Measurements from ENCODE around the gene C2CD4C. TPM values are rescaled to one million over a fixed set of nuclear protein-coding genes. Genes with fewer than 3 reads are reported as not detected.

The C2CD4C gene, protein sequence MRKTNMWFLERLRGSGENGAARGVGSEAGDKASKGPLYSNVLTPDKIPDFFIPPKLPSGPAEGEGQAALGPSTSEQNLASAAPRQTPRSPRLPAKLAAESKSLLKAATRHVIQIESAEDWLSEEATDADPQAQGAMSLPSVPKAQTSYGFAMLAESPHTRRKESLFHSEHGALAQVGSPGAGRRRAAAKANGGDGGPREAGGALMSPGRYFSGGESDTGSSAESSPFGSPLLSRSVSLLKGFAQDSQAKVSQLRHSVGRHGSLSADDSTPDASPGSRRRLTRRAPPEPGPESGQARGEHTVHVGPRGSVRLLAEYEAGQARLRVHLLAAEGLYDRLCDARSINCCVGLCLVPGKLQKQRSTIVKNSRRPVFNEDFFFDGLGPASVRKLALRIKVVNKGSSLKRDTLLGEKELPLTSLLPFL
- total RNA-seq, result under 0.01 TPM in 2 replicates

DNA sequence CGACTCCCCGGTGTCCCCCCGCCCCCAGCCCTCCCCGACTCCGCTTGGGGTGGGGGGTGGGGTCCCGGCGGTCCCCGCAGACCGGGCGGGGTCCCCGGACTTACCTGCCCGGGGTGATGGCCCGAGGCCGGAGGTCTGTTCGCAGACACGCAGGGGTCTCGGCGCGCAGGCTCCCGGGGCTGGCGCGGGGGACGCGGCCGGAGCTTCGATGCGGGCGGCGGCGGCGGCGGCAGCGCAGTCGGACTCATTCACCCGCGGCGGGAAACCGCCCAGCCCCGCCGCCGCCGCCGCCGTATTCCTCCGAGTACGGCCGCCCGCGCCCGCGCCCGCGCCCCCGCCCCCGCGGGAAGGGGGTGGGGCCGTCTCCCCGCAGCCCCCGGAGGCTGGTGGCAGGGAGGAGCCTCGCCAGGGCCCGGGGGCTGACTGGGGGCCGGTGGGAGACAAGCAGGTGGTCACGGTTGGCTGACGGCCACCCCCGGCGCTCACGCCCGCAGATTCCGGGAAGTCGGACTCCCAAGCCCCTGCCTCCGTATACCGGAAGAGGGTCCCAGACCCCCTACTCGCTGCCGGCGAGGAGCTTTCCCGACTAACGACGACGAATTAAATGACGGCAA, at the start of gene C2CD4C:
C2CD4C (minus strand) TSS at position 246 of the 614 bp plus-strand sequence. CDS start 786 bp downstream, outside the sequence.

Small RNA genes within 50 kb of the gene (small RNA-seq; reads per million reads assigned to genes)
- gene RNA5SP462, result not detected

Other genes with a start within 250 kb of the C2CD4C start
- 19.7 and 43.2 TPM in 2 replicates for gene PLPP2, start 117.7 kb downstream of the C2CD4C start, total RNA-seq
- 13.3 and 16.5 TPM in 2 replicates for gene MIER2, start 64.4 kb downstream of the C2CD4C start, total RNA-seq
- not detected in 2 replicates for gene SHC2, start 51.9 kb upstream of the C2CD4C start, total RNA-seq
- 0.11 and 0.79 TPM in 2 replicates for gene MADCAM1, start 87.3 kb upstream of the C2CD4C start, total RNA-seq
- gene TPGS1, start 98.3 kb upstream of the C2CD4C start, total RNA-seq, result 50.3 and 77.6 TPM in 2 replicates
- 71.8 and 75.5 TPM in 2 replicates for gene CDC34, start 122.6 kb upstream of the C2CD4C start, total RNA-seq
- gene GZMM, start 134.9 kb upstream of the C2CD4C start, total RNA-seq, result not detected in 2 replicates
- 235 and 281 TPM in 2 replicates for gene BSG, start 163.4 kb upstream of the C2CD4C start, total RNA-seq
- 0.33 and 0.39 TPM in 2 replicates for gene HCN2, start 180.7 kb upstream of the C2CD4C start, total RNA-seq
- 20.0 and 23.4 TPM in 2 replicates for gene POLRMT, start 224.4 kb upstream of the C2CD4C start, total RNA-seq
- gene FGF22, start 230.7 kb upstream of the C2CD4C start, total RNA-seq, result 0.33 and 0.39 TPM in 2 replicates

Data from placental epithelial cell (primary cell).